Esophagus muscularis mucosa (tissue), 4 donors: ENCODE data around the gene PFDN2. TPM values are rescaled to one million over a fixed set of nuclear protein-coding genes. Genes with fewer than 3 reads are reported as not detected.

Source experiments
- DNase-seq: peaks from one replicate; pipeline ENCODE4 v3.0.0-alpha.2; 2017; ENCODE audit errors: extremely low spot score
- H3K27ac ChIP-seq, 4 donors: fragments of 200-600 bp; sonication (generic); replicated peaks in 1 of 4; 1 replicate in 3 of 4; 2 replicates in 1 of 4; pipeline ENCODE4 v1.5.1; 2016 to 2019; ENCODE audit warnings: mild to moderate bottlenecking in 1 of 4
- H3K27me3 ChIP-seq, 4 donors: fragments of 200-600 bp; sonication (generic); one replicate each; pipeline versions ENCODE4 v1.5.1 to v1.6.0; 2016 to 2019
- H3K36me3 ChIP-seq, 4 donors: fragments of 200-600 bp; sonication (generic); one replicate each; pipeline ENCODE4 v1.5.1; 2016 to 2019
- H3K4me1 ChIP-seq, 4 donors: fragments of 200-600 bp; sonication (generic); one replicate each; pipeline ENCODE4 v1.5.1; 2016 to 2019
- H3K4me3 ChIP-seq, 4 donors: fragments of 200-600 bp; sonication (generic); 1 replicate in 2 of 4; 2 replicates in 2 of 4; pipeline ENCODE4 v1.5.1; 2016 to 2019; ENCODE audit warnings: mild to moderate bottlenecking in 4 of 4, moderate library complexity in 1 of 4
- H3K9me3 ChIP-seq, 4 donors: fragments of 200-600 bp; sonication (generic); 1 replicate in 3 of 4; 2 replicates in 1 of 4; pipeline ENCODE4 v1.5.1; 2016 to 2019
- CTCF ChIP-seq, 3 experiments: fragments of 200-600 bp in 2 of 3; fragments of 450-650 bp in 1 of 3; sonication (generic) in 2 of 3; IDR thresholded peaks; one replicate each; pipeline ENCODE4 v1.5.1; 2017 to 2019; ENCODE audit warnings: antibody characterized with exemption in 3 of 3, mild to moderate bottlenecking in 2 of 3, moderate library complexity in 1 of 3
- EP300 ChIP-seq: sonication (generic); formaldehyde crosslinking; IDR thresholded peaks from one replicate; pipeline ENCODE4 v1.6.1; 2017; ENCODE audit warnings: antibody characterized with exemption
- POLR2A ChIP-seq: fragments of 450-650 bp; IDR thresholded peaks from one replicate; pipeline ENCODE4 v1.6.1; 2017; ENCODE audit warnings: antibody characterized with exemption, moderate library complexity, mild to moderate bottlenecking, low read depth
- POLR2AphosphoS5 ChIP-seq, 2 donors: sonication (generic); formaldehyde crosslinking; IDR thresholded peaks; one replicate each; pipeline ENCODE4 v1.6.1; 2017; ENCODE audit warnings: antibody characterized with exemption in 2 of 2
- WGBS: methylation state at CpG from one replicate; pipeline ENCODE4 v1.1.5; 2018; 5-methylcytosine and 5-hydroxymethylcytosine counted together
- intact Hi-C: fragments of 100-400 bp; cut with DNase I; formaldehyde crosslinking; loops from one replicate; pipeline ENCODE4 v1.15.1; 2023
- total RNA-seq, 4 donors: library from RNA; depleted of rRNA; stranded (reverse); fragments of >200 nt; gene quantifications; one replicate each; pipeline versions ENCODE4 v1.1.0 to v1.2.1, GENCODE V29; 2016

The PFDN2 gene
- 10 to 100 TPM; 19.5 to 52.0 (median 40.5) TPM for total RNA-seq

DNA sequence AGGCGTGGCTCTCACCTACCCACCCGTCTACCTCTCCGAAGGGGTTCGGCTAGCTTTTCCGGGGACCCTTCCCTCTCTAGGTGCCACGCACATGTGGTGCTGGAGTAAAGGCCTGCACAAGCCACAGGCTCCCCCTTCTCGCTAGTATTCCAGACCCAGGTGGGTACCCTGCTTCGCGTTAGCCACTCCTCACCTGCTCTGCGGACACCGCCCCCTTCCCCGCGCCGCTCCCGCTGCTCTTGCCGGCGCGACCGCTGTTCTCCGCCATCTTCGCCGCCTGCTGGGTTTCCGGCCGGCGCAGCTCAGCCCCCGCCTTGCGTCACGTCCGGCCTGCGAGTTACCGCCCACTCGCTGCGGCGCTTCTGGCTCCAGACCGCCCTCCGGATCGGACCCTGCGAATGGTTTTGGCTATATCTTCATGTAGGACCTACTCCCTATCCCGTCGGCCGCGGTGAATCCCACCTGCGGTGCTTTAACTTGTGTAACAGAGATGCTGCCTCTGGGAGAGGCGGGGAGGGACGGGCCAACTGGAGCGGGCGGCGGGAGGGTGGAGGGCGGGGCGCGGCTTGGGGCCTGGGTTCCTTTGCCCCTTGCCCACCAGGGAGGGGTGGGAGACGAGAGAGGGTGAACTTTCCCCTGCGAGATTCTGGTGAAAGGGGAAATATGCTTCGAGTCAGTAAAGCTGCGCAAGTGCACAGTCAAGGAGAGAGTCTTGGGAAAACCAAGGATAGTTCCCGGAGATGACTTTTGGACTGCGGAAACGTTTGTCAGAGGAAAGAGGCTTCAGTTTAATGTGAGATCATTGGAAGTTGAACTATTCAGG lies at the start of gene PFDN2, which contains the start of gene NIT1:
Gene PFDN2 (minus strand): TSS at position 279 of the 823 bp plus-strand sequence. CDS start 11 bp downstream, at position 268.
Gene NIT1 (plus strand): TSS at position 347 of the 823 bp plus-strand sequence. CDS start 72 bp downstream, at position 419.
- Histone ChIP-seq H3K4me3 (peak within 1 kb of the TSS; percentile 88 to 99 (median 96)), H3K27me3 (no peaks in the 10 kb centered on the region), H3K27ac (peak within 1 kb of the TSS; percentile 93 to 96 (median 95)), H3K36me3 (peaks cover 26 to 41% (median 32%) of the 10 kb centered on the region in 4 donors), H3K4me1 (peaks cover 47 to 73% (median 55%) of the 10 kb centered on the region in 4 donors), H3K9me3 (no peaks in the 10 kb centered on the region)
- no peak for TF ChIP-seq CTCF (IDR thresholded peaks at IDR 0.05)
- TF ChIP-seq POLR2AphosphoS5 (IDR thresholded peaks at IDR 0.05), result peak; percentile 95 to 98
- peak; percentile 90 for TF ChIP-seq POLR2A
- DNase-seq, result peak; percentile 95
- WGBS, result 0% methylated on average over 15 of the region's 58 CpGs
- intact Hi-C loops, result loop anchor here (10.0 kb wide), 1 partner anchor 283 kb away; no protein-coding TSS in a partner anchor

DNA sequence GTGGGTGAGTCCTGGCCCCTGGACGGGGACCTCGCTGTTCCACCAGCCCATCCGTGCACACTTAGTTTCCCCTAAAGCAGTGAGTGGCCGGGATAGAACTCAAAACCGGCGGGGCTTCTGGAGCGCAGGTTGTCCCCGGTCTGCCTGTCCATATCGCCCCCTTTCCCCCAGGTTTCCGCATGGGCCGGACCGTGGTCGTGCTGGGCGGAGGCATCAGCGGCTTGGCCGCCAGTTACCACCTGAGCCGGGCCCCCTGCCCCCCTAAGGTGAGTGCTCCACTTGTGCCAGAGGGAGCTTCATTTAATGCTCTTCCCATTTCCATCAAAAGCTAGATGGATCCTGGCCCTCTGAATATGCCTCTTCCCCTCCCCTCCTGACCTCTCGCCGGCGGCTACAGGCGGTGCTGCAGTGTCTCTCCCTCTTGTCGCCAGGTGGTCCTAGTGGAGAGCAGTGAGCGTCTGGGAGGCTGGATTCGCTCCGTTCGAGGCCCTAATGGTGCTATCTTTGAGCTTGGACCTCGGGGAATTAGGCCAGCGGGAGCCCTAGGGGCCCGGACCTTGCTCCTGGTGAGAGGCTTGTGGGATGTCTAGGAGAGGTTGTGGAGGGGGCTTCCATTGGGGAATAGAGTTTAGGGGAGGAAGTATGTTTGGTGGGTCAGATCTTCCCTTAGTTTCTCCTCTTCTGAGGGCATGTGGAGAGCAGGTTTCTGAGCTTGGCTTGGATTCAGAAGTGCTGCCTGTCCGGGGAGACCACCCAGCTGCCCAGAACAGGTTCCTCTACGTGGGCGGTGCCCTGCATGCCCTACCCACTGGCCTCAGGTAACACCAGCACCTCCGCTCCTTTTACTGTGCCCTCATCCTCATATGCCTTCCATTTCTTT lies 49.1 kb upstream of the PFDN2 start:
- intact Hi-C loops, result no loop called here
- TF ChIP-seq POLR2A, result no peak
- no peak for TF ChIP-seq POLR2AphosphoS5 (IDR thresholded peaks at IDR 0.05)
- no peak for TF ChIP-seq CTCF (IDR thresholded peaks at IDR 0.05)
- TF ChIP-seq EP300, result no peak
- H3K9me3 ChIP-seq, result no peaks in the 10 kb centered on the region
- peak overlapping the region; percentile 67 to 83 (median 73) for H3K4me3 ChIP-seq
- peaks cover 0 to 3% (median 0%) of the 10 kb centered on the region in 4 donors for H3K27me3 ChIP-seq
- no peak for DNase-seq
- WGBS, result 10% methylated on average over 22 of the region's 33 CpGs
- peaks cover 20 to 42% (median 35%) of the 10 kb centered on the region in 4 donors for H3K4me1 ChIP-seq
- H3K27ac ChIP-seq, result peak overlapping the region; percentile 86 to 91 (median 88)
- H3K36me3 ChIP-seq, result peaks cover 17 to 70% (median 61%) of the 10 kb centered on the region in 4 donors

DNA sequence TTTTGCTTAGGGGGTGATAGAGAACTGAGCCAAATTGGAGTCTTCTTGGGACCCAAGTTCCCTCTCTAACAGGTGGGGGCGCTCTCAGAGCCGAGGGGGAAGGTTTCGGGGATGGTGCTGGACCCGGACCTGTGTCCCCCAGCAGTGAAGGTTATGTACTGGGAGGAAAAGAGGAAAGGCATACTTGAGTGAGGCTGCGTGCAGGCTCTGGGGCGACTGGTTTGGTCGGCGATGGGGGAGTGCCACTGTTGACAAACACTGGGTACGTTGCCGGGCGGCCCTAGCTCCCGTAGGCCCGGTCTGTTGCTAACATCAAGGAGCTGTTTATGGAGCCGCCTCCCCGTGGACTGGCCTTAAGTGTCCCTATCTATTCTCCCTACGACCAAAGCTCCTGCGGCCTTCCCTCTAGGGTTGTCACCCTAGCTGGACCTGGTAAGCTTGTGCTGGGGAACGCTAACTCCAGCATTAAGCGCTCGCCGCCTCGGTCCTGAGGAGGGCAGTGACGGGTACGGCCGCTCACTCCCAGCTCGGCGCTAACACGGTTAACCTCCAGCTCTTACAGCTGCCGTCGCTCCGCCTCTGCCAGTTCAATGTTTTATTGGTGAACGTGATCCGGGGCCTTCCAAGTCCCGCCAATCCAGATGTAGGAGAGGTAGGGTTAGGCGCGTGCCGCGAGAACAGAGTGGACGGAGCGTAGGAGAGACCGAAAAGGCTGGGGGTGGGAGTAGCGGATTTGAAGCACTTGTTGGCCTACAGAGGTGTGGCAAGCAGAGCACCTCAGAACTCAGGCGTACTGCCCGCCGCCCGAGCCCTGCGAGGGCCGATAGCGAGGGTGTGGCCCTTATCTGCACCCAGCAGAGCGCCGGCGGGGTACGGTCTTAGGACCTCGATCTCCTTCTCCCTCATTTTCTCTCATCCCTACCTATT lies 48.2 kb upstream of the PFDN2 start, which contains the start of gene PPOX:
Gene PPOX (plus strand): TSS at position 685 of the 927 bp plus-strand sequence. CDS start 422 bp downstream, outside the sequence.
- peaks cover 8 to 70% (median 56%) of the 10 kb centered on the region in 4 donors for H3K36me3 ChIP-seq

More for the DNA sequence above, 48.2 kb upstream of the PFDN2 start, which contains the start of gene PPOX:
- Histone ChIP-seq H3K27me3 (peaks cover 0 to 3% (median 0%) of the 10 kb centered on the region in 4 donors), H3K4me1 (peaks cover 28 to 51% (median 41%) of the 10 kb centered on the region in 4 donors), H3K9me3 (no peaks in the 10 kb centered on the region), H3K4me3 (peak within 1 kb of the TSS; percentile 67 to 83 (median 73)), H3K27ac (peak within 1 kb of the TSS; percentile 86 to 91 (median 88))
- TF ChIP-seq CTCF (IDR thresholded peaks at IDR 0.05) (peak; percentile 38 to 60 (median 44)), POLR2A (no peak), EP300 (no peak), POLR2AphosphoS5 (IDR thresholded peaks at IDR 0.05) (peak; percentile 91 to 92)
- intact Hi-C loops, result no loop called here
- WGBS, result under 1% methylated on average over 39 of the region's 54 CpGs
- peak; percentile 99 for DNase-seq
